HG02642 (cell line): ENCODE measurements around the gene STXBP5.

Experiments used
- ATAC-seq: cut with Tn5 transposase; IDR thresholded peaks from one replicate; pipeline ENCODE4 v1.9.1; 2021; ENCODE audit warnings: mild to moderate bottlenecking; ENCODE audit not compliant: unreplicated experiment, poor library complexity

The STXBP5 gene

GRCh38 chr6:147407571-147407970 lies 203.4 kb downstream of the STXBP5 start:
- ATAC-seq: no peak

DNA sequence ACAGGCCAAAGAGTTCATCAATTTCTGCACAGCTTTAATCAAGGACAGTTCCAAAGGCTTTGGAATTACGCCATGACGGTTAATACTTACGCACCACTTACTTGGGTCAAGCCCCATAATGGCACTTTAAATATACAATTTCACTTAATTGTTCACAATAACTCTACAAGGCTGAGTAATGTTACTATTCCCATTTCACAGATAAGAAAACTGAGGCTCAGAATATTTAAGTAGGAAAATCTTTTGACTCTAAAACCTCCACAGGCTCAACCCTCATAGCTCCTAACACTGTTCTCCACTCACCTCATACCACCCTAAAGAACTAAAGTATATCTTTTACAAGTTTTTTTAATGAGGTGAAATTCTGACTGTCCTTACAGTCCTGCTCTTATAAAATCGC lies 212.4 kb downstream of the STXBP5 start:
- no peak for ATAC-seq

GRCh38 chr6:147417954-147418353 lies 213.7 kb downstream of the STXBP5 start:
- no peak for ATAC-seq

GRCh38 chr6:147418523-147418922 lies 214.3 kb downstream of the STXBP5 start:
- ATAC-seq: no peak

DNA sequence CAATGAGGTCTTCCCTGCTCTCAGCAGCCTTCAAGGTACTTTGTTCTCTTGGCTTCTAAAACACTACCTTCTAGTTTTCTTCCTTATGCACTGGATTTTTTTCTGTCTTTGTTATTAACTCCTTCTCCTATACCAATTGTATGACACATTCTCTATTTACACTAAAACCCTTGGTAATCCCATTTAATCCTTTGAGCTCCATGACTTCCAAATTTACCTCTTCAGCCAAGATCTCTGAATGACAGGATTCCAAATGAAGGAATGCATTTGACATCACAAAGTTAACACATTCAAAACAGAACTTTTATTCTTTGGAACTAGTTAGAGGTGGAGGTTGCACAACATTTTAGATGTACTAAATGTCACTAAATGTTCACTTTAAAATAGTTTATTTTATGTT lies 217.7 kb downstream of the STXBP5 start:
- ATAC-seq: no peak

GRCh38 chr6:147423111-147423510 lies 218.9 kb downstream of the STXBP5 start:
- ATAC-seq: no peak

DNA sequence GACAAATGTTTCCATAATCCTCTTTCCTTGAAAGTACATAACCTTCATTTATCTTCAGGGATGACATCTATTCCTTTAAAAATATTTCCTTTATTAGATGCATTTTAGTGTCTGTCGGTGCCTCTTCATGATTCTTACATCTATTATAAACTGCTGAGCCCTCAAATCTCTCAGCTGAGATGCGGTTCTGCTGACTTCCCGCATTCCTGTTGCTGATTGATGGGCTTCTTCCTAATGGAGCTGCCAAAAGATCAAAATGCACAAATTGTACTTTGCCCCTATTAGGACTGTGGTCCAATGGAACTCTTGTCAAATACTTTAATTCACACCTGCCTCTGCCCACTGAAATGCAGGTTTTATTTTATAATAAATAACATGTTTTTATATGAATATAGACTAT lies 225.6 kb downstream of the STXBP5 start:
- ATAC-seq: no peak

GRCh38 chr6:147430811-147431210 lies 226.6 kb downstream of the STXBP5 start:
- no peak for ATAC-seq

DNA sequence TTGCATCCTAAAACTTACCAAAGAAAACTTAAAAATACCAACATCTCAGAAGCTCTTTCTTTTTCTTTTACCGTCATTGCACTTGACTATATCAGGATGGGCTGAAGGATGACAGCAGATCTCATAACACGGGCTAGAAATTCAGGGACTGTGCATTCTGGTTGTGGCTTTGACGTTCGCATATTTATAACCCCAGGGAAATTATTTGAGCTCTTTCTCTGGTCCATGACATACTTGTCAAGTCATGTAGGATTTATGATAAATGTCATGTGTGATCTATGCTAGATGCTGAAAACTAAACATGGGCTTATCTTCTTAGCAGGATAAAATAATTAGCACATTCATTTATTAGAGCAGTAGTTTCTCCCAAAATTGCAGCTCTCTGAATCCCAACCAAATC lies 229.9 kb downstream of the STXBP5 start:
- no peak for ATAC-seq

- no peak for ATAC-seq
Measured at GRCh38 chr6:147434516-147434915, 230.3 kb downstream of the STXBP5 start.

- ATAC-seq: no peak
Measured at GRCh38 chr6:147437615-147438014, 233.4 kb downstream of the STXBP5 start.

DNA sequence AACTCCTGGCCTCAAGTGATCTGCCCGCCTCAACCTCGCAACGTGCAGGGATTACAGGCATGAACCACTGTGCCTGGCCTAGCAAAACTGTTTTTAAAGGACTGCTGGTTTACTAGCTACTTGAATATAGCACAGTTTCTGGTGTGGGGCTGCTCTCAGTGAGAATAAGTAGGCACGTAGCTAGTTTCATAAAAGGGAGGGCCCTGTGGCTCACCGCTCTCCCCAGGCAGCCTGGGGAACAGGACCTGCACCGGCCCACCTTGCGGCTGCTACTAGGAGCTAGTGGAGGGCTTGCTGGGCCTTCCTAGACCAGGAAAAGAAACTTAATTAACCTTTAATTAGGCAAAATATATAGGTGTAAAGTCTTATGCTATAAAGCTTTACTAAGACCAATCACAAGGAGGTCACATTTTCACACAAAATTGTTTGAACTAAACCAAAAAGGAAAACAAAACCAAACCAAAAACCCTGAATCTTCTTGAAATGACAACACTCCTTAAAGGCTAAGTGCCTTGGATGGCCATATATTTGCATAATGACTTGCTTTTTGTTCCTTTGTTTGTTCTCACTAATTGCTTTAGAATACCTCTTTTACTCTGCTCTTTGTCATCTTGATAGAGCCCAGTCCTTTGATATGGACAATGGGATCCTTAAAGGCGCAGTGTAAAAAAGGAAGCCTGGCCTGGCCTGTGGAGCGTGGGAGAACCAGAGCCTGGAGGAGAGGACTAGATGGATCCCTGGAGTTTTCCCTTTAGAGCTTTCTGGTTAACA lies 234.7 kb downstream of the STXBP5 start:
- ATAC-seq: no peak
